Measurements from ENCODE around the gene DCLK1.

The DCLK1 gene

DNA sequence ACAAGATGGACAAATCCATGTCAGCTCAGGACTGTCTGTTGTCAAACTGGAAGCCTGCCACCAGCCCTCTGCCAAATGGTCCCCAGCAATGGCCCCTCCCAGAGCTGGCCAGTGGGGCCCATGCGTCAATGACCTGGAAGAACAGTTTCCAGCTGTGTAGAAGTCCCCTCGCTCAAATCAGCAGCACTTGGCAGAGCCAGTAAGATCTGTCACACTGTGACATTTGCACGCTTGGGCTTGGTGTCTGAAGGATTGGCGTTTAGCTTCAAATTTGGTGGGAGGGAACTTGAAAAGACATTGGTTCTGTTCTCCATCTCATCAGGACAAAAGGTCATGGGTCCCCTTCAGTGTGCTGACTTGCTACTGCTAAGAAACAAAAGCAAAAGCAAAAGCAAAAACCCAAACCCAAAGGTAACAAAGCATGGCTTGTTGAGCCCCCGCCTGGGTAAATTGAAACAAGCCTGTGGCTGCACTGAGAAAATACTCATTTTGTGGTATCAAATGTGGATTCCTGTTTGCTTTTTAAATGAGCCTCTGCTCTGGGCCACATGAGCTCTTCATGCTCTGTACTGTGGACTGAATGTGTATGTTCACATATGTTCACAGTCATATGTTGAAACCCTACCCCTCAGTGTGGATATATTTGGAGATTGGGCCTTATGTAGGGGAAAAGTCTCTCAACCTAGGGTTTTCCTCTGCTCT is 401.1 kb downstream of the DCLK1 start:
- no peak for DNase-seq

DNA sequence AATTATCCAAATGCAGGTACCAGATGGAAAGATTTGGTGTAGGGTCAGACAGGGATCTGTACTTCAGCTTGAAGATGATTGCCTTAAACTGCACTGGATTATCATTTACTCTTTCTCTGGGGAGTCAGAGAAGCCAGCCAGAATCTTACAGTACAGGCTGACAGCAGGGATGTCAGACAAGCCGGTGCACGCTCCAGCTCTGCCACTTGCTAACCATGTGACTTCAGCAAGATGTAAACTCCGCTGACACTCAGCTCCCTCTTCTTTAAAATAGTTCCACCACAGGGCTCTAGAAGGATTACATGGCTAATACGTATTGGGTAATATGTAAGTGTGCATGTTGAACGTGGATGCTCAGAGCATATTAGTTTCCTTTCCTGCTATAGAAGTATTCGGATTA is 403.3 kb downstream of the DCLK1 start:
- DNase-seq: no peak

DNA sequence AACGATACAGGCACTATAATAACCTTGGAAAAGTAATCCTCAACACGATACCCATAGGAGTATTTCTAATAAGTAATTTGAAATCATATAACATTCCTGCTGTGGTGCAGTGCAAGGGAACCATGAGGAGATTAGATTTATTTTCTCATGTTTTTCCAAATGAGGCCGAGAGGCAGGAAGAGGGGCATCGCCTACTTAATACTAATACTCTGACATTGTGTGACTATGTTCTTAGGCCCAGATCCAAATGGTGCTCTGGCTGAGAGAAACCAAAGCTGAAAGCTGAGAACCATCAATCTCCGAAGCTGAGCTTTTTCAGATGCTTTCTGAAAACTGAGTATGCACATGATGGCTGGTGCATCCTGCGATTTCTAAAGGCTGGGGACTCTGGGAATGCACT is 406.7 kb downstream of the DCLK1 start:
- DNase-seq: no peak

DNA sequence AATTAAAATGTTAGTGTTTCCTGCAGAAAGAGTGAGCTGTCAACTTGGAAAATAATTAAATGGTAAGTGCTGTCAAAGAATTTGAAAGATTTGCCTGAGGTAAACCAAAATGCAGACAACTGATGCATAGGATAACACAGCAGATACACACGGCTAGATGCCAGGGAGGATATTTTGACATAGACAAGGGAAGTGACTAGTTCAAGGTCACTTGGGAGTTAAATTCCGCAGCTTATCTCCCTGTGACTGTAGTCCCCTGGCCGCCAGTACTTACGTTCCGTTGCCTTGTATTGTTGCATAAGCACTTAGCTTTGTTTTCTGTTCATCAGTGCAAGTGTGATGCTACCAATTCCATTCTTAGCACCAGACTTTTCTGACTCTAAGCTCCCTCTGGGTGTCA is 407.4 kb downstream of the DCLK1 start:
- DNase-seq: no peak

GRCh38 chr13:35723053-35723461 is 408.1 kb downstream of the DCLK1 start:
- no peak for DNase-seq

DNA sequence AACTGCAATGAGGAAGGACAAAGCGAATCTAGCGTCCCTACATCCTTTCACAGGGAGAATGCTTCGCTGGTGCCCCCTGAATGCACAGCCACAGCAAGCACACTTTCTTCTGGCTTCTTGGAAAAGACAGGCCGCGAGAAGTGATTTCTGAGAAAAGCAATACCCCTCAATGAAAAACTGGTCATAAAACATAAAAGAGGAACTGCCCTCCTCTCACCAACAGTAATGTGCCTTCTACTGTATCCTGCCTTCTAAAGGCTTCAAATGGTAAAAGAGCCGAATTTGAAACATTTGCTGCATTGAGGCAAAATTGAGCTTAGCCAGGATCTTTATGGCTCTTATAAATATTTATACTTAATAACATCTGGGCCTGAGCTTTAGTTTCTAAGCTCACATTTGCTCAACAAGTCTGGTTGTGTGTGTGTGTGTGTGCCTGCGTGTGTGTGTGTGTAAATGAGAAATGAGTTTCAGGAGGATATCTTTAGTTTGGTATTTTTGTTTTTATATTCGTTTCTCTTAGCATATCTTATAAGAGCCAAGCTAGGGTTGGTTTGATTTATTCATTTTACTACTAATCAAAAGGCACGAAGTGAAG is 408.6 kb downstream of the DCLK1 start:
- no peak for DNase-seq

GRCh38 chr13:35720690-35721554 is 410.3 kb downstream of the DCLK1 start:
- peak; percentile 3 for DNase-seq

- DNase-seq: no peak
These were observed 410.9 kb downstream of the DCLK1 start for GRCh38 chr13:35720290-35720689.

Data from NCI-H1436 (cell line).